Measurements from ENCODE around the gene GSTM5. TPM values are rescaled to one million over a fixed set of nuclear protein-coding genes. Genes with fewer than 3 reads are reported as not detected.

Gene GSTM5
- total RNA-seq, 4 donors from 2014 or later, result 2.8 to 5.4 (median 3.0) TPM

DNA sequence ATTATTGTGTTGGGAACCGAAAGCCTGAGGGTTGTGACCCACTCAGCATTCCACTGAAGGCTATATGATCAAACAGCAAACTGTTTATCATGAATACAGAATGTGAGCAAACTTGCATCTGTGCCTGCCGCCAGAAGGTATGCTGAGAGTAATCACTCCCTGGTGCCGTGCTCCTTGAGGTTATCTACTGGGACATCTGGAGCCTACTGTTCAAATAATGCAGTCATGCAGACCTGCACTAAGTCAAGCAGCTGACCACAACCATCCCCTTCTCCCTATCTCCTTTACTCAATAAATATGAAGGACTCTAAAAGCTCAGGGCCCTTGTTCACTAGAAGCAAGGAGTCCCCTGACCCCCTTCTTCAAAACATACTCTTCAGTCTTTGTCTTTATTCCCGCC lies 13.5 kb downstream of the GSTM5 start:
- H3K27ac ChIP-seq, result no peak overlapping the region
- no peak for DNase-seq
- TF ChIP-seq, protein P1, sequence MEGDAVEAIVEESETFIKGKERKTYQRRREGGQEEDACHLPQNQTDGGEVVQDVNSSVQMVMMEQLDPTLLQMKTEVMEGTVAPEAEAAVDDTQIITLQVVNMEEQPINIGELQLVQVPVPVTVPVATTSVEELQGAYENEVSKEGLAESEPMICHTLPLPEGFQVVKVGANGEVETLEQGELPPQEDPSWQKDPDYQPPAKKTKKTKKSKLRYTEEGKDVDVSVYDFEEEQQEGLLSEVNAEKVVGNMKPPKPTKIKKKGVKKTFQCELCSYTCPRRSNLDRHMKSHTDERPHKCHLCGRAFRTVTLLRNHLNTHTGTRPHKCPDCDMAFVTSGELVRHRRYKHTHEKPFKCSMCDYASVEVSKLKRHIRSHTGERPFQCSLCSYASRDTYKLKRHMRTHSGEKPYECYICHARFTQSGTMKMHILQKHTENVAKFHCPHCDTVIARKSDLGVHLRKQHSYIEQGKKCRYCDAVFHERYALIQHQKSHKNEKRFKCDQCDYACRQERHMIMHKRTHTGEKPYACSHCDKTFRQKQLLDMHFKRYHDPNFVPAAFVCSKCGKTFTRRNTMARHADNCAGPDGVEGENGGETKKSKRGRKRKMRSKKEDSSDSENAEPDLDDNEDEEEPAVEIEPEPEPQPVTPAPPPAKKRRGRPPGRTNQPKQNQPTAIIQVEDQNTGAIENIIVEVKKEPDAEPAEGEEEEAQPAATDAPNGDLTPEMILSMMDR (IDR thresholded peaks at IDR 0.05), result no peak
- no peak for TF ChIP-seq POLR2A (IDR thresholded peaks at IDR 0.05)
- H3K27me3 ChIP-seq, result no peaks in the 10 kb centered on the region
- intact Hi-C loops (cut with DNase I), result no loop called here
- H3K4me1 ChIP-seq, result no peaks in the 10 kb centered on the region
- no peak overlapping the region for H3K4me3 ChIP-seq (replicated peaks in 1 of 3)
- no peaks in the 10 kb centered on the region for H3K9me3 ChIP-seq
- WGBS, 2 donors, result 90 to 94% methylated on average over 4 of the region's 4 CpGs
- no peaks in the 10 kb centered on the region for H3K36me3 ChIP-seq

DNA sequence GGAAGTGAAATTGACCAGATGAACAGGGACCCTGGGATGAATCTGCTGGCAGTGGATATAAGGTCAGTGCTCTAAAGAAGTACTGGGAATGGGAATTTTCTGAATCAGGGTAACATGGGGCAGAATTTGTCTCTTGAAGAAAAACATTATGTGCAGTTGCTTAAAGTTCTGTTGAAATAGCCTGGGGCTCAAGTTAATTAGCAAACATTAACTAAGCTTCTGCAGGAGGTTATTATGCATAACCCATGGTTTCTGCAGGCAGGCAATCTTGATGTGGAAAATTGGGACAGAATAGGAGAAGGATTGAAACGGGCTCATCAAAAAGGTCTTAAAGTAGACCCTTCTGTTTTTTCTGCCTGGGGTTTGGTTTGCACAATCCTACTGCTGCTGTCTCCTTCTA lies 14.0 kb downstream of the GSTM5 start:
- DNase-seq, result no peak
- TF ChIP-seq, protein P1 (IDR thresholded peaks at IDR 0.05), result no peak
- TF ChIP-seq POLR2A (IDR thresholded peaks at IDR 0.05), result no peak
- intact Hi-C loops (cut with DNase I), result no loop called here
- Histone ChIP-seq H3K4me3 (replicated peaks in 1 of 3) (no peak overlapping the region), H3K4me1 (no peaks in the 10 kb centered on the region), H3K27ac (no peak overlapping the region), H3K9me3 (no peaks in the 10 kb centered on the region), H3K36me3 (no peaks in the 10 kb centered on the region), H3K27me3 (no peaks in the 10 kb centered on the region)
- WGBS, 2 donors, result 77 to 81% methylated on average over 1 of the region's 1 CpG

DNA sequence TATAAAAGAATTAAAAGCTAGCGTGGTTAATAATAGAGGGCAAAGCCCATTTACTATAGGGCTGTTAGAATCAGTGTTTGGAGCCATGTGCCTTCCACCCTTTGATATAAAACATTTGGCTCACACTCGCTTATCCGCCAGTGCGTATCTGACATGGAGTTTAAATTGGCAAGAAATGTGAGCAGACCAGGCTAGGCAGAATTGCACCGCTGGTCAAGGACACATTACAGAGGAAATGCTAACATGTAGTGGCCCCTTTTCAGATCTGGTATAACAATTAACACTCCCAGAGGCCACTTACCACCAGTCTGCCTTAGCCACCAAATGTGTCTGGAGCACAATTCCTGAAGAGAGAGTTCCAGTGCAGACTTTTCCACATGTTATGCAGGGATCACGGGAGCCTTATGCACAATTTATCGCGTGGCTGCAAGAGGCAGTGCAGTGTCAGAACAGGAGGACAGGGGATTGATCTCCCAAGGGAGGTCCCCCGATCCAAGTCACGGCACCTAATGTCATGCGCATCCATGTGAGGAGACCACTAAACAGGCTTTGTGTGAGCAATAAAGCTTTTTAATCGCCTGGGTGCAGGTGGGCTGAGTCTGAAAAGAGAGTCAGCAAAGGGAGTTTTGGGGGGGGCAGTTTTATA lies 14.8 kb downstream of the GSTM5 start:
- Histone ChIP-seq H3K27ac (no peak overlapping the region), H3K4me3 (replicated peaks in 1 of 3) (no peak overlapping the region), H3K36me3 (no peaks in the 10 kb centered on the region), H3K9me3 (no peaks in the 10 kb centered on the region), H3K4me1 (no peaks in the 10 kb centered on the region), H3K27me3 (no peaks in the 10 kb centered on the region)
- 86 to 93% methylated on average over 8 to 12 of the region's 12 CpGs for WGBS, 2 donors
- TF ChIP-seq, protein P1 (IDR thresholded peaks at IDR 0.05), result no peak
- no peak for TF ChIP-seq POLR2A (IDR thresholded peaks at IDR 0.05)
- intact Hi-C loops (cut with DNase I), result no loop called here
- DNase-seq, result no peak

DNA sequence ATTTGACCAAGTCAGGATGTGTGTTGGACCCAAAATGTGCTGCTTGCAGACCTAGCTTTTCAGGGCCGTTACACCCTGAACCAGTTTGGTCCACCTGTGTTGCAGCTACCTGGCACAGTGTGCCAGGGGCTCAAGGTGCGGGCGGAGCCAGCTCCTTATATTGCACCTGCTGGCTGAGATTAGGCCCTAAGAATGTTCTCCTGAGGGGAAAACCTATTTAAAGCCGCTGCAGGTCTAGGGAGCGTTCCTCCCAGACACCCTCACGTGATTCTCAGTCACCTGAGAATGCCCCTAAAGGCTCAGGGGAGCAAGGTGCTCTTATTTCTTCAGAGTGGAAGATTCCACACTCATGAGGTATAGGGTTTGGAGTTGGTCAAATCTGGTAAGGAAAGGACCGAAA lies 16.8 kb downstream of the GSTM5 start:
- 93 to 96% methylated on average over 6 to 7 of the region's 7 CpGs for WGBS, 2 donors
- TF ChIP-seq POLR2A (IDR thresholded peaks at IDR 0.05), result no peak
- Histone ChIP-seq H3K27me3 (no peaks in the 10 kb centered on the region), H3K4me3 (replicated peaks in 1 of 3) (no peak overlapping the region), H3K9me3 (no peaks in the 10 kb centered on the region), H3K36me3 (no peaks in the 10 kb centered on the region), H3K27ac (no peak overlapping the region), H3K4me1 (no peaks in the 10 kb centered on the region)
- intact Hi-C loops (cut with DNase I), result no loop called here
- DNase-seq, result no peak

DNA sequence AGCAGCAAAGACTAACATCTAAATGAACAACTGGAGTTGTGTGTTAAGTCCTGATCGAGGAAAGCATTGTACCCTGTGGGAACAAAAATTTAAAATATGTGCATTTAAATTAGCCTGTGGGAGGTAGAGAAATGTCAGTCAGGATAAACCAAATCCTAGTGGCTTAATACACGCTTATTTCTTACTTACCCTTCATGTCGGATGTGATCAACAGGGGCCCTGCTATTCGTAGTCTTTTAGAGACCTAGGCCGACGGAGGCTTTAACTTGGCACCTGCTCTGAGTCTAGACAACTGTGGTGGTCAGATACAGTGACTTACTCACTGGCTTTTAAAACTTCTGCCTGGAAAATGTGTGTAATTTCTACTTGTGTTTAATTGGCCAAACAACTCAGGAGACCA lies 18.6 kb downstream of the GSTM5 start:
- no peaks in the 10 kb centered on the region for H3K36me3 ChIP-seq
- H3K4me3 ChIP-seq (replicated peaks in 1 of 3), result no peak overlapping the region
- no peak overlapping the region for H3K27ac ChIP-seq
- no peaks in the 10 kb centered on the region for H3K27me3 ChIP-seq
- intact Hi-C loops (cut with DNase I), result no loop called here
- TF ChIP-seq, protein P1 (IDR thresholded peaks at IDR 0.05), result no peak
- no peak for TF ChIP-seq POLR2A (IDR thresholded peaks at IDR 0.05)
- DNase-seq, result no peak
- 74 to 89% methylated on average over 6 of the region's 6 CpGs for WGBS, 2 donors
- H3K4me1 ChIP-seq, result peaks cover 0 to 4% of the 10 kb centered on the region in 2 donors
- no peaks in the 10 kb centered on the region for H3K9me3 ChIP-seq

All from thyroid gland (tissue), 4 donors.